Stimulated activated CD4-positive, alpha-beta T cell treated with anti-CD3 and anti-CD28 coated beads, Interleukin-12 subunit alpha, Interleukin-12 subunit beta, amount 100 ng/mL, for 48 hours (primary cell): ENCODE results near the gene CRACR2A.

ENCODE experiments used
- DNase-seq, 3 donors: peaks; one replicate each; pipeline ENCODE4 v3.0.0-alpha.2; 2020; ENCODE audit warnings: low read depth in 2 of 3, low spot score in 1 of 3

CRACR2A gene

DNA sequence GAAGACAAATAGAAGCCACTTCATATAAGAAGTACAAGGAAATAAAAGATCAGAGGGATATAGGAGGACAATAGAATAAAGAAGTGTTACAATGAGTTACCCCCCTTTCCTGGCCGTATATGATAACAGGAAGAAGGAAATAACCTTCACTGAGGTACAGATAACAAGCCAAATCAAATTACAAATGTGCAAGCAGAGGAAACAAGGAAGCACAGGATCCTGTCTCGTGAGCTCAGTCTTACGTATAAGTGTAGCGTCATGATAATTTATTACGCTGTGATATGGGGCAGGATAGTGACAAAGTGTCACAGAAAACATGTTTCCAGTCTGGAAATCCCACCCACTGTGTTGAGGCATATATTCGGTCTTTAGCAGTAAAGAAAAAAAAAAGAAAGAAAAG lies 26.5 kb downstream of the CRACR2A start:
- no peak for DNase-seq

- DNase-seq = no peak
These were observed 27.4 kb downstream of the CRACR2A start for GRCh38 chr12:3725388-3726115.

- DNase-seq = no peak
These were observed 28.7 kb downstream of the CRACR2A start for GRCh38 chr12:3723916-3724805.

DNA sequence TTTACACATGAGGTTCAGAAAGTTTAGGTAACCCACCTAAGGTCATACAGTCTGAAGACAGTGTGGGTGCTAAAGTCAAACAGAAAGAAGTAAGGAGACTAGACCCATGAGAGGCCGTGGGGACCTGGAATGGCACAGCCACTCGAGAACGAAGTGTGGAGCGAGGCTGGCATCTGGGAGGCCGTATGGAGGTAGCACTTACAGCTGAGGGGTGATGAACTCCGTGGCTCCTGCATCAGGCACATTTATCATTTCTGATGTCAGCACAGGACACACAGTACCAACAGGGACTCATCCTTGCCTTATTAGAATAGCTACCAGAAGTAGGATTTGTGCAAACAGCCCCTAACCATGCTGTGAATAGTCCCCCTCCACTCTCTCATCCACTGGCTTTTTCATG lies 30.5 kb downstream of the CRACR2A start:
- no peak for DNase-seq

DNA sequence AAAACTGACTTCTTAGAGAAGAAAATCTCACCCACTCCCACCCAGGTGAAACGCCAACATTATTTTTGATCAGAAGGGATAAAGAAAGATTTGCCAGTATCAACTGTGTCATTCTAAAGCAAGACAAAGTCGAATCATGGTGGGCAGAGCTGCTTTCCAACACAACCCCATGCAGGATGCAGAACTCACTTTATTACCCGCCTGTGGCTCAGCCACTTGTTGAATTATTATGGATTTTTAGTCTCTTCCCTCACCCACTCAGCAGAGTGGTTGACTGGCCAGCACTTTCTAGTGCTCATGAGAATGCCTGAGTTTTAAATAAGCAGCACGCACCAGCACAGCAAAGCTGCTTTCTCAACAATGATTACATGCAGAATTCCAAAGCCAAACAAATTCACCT lies 32.1 kb downstream of the CRACR2A start:
- no peak for DNase-seq

GRCh38 chr12:3718100-3718499 lies 34.8 kb downstream of the CRACR2A start:
- DNase-seq = no peak

DNA sequence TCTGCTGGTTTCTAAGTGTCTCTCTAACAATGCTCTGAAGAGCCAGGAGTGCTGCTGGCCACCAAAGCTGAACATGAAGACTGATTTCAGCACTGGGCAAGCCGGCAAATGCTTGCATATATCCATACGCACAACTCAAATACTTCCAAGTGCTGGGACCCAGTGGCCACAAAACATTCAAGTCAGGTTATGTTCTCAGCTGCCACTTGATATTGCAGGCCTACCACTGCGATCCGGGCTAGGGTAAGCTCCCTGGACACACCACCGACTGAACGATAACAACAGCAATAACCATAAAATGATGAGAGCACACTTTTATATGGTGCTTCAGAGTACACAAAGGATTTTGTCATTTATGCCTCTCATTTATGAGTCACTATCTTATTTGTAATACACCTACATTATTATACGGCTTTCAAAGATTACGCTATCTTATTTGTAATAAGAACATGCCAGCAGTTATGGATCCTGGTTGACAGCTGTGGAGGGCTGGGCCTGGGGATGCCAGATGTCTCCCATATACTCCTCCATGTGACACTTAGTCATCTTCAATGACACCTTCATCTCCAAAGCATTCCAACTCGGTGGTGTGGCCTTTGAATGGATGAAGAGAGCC lies 35.5 kb downstream of the CRACR2A start:
- no peak for DNase-seq

DNA sequence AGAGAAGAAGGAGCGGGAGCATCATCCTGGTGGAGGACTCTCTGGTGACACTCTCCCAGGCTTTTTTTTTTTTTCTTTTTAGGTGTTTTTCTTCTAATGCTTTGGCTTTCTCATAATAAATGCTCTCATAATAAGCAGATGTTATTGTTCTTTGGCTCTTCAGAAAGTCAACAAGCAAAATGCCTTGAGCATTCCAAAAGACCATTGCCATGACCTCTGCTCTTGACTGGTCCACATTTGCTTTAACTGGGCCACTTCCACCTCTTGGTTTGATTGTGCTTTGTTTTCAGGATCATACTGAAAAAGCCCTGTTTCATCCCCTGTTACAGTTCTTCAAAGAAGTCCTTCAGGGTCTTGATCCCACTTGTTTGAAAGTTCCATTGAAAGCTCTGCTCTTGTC lies 36.9 kb downstream of the CRACR2A start:
- no peak for DNase-seq

DNA sequence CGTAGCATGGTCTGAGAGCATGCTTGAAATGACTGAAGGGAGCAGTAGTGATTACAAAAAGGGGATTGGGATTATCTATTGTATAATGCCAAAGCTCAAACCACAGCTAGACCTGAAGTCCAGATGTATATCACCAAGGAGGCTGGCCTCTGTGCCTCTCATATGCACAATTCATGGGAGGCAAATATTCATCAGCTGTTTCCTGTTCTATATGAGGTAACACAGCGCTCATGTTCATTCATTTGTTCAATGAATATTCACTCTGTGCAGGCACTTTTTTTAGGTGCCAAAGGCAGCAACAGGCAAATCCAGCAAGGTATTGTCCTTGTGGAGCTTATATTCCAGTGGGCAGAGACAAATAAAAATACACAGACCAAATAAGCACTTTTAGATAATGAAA lies 39.0 kb downstream of the CRACR2A start:
- no peak for DNase-seq

GRCh38 chr12:3713483-3713882 lies 39.4 kb downstream of the CRACR2A start:
- no peak for DNase-seq

- DNase-seq = no peak
These were observed 40.5 kb downstream of the CRACR2A start for GRCh38 chr12:3712209-3712992.

- DNase-seq = no peak
These were observed 47.6 kb downstream of the CRACR2A start for GRCh38 chr12:3705354-3705675.

- DNase-seq = no peak
These were observed 48.2 kb downstream of the CRACR2A start for GRCh38 chr12:3704512-3705353.

DNA sequence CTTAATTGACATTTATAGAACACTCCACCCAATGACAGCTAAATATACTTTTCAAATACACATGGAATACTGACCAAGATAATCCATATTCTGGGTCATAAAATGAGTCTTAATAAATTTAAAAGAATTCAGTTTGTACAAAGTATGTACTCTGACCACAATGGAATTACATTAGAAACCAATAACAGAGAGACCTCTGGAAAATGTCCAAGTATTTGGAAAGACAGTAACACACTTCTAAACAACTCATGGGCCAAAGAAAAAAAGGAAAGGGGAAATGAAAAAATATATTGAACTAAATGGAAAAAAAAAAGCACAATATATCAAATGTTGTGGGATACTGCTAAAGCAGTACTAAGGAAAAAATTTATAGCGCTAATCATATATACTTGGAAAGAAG lies 52.0 kb downstream of the CRACR2A start:
- DNase-seq = no peak

- DNase-seq = no peak
These were observed 54.5 kb downstream of the CRACR2A start for GRCh38 chr12:3698218-3698974.

DNA sequence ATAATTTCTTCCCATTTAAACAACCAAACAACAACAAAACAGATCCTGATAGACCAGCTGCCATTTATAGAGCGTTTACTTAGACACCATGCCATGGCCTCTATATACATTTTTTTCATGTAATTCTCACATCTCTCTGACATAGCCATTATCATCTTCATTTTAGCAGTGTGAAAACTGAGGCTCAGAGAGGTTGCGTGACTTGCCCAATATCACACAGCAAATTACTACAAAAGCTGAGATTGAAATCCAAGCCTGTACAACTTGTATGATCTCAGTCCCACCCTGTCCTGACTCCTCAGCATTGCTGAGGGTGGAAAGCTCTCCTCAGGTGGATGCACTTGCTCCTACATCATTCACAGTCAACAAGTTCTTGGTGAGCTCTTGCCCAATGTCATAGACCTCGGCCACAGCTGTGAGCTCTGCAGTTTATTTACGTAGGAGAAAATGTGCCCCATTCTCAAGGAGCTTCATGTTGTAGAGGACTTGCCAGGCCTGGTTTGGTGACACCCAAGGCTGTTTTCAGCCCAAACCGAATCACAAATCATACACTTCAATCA lies 55.5 kb downstream of the CRACR2A start:
- DNase-seq = no peak

DNA sequence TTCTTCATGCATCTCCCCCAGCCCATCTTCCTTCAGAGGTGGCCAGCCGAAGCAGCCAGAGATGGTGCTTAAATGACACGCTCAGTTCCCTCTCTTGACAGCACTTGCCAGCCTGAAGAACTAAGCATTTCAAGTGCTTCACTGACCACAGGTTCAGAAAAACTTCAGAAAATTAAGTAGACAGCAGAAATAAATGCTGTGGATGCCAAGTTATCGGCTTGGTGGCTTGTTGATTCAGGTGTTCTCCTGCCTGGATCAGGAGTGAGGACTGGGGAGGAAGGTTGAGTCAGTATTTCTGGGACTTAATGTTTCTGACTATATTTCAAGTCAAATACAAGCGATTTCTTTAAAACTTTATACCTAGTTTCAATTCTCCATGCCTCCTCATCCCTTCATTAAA lies 58.2 kb downstream of the CRACR2A start:
- no peak for DNase-seq

DNA sequence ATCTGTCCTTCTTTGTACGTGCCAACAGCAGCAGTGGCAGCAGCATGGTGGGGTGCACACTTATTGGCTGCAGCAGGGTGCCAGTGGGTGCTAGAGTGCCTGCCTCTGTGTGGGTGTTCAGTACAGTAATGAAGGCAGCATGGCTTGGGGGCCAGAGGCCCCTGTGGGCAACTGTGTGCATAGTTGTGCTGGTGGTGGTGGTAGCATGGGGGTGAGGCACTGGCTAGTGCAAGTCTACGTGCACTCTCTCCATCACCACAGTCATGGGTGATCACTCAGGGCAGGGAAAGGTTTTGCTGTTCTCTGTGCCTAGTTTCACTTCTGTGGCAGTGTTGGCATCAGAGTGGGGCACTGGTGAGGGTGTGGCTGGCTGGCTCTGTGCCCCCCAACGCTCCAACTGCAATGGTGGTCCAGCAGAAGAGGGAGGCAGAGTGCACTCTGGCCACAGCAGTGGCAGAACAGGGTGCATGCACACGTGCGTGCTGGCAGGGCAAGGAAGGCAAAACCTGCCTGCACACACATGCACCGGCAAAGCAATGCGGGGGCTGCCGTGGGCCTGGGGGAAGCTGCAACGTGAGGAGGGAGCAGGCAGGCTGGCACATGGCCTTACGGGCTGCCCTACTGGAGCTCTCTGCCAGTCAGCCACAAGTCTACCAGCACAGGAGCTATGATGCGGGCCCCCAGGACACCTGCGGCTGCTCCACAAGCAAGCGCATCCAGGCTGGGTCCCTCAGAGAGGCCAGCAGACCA lies 60.1 kb downstream of the CRACR2A start:
- no peak for DNase-seq

- no peak for DNase-seq
These were observed 66.4 kb downstream of the CRACR2A start for GRCh38 chr12:3686463-3686862.
